ENCODE measurements around the gene FOSL2. TPM values are rescaled to one million over a fixed set of nuclear protein-coding genes. Genes with fewer than 3 reads are reported as not detected.
A peak's percentile ranks its signal among the peaks of the same experiment; 100 is the strongest.

The FOSL2 gene
- total RNA-seq, 1 experiment from 2014 or later, result 4.0 TPM

GRCh38 chr2:28392297-28393113 lies at the start of gene FOSL2 (continued):
- TF ChIP-seq ZNF281 (CRISPR knock-in tag; IDR thresholded peaks at IDR 0.05) (no peak), FOXK1 (CRISPR knock-in tag; IDR thresholded peaks at IDR 0.05) (peak; percentile 86; the same call in 1 of the 2 replicates), ZNF121 (CRISPR knock-in tag; IDR thresholded peaks at IDR 0.05) (no peak), TEAD4 (CRISPR knock-in tag; IDR thresholded peaks at IDR 0.05) (no peak), HMGXB4 (CRISPR knock-in tag; IDR thresholded peaks at IDR 0.05) (peak; percentile 39; the same call in 1 of the 2 replicates), JAZF1 (CRISPR knock-in tag; IDR thresholded peaks at IDR 0.05) (no peak)

- Mint-ChIP-seq H3K36me3 (no peaks in the 10 kb centered on the region), H3K4me3 (no peak overlapping the region), H3K27me3 (ENCODE audit: low read depth) (no peaks in the 10 kb centered on the region), H3K27ac (no peak overlapping the region), H3K9me3 (no peaks in the 10 kb centered on the region), H3K4me1 (peaks cover 24% of the 10 kb centered on the region)
- CTCF ChIA-PET, result no interaction called here
- DNase-seq (ENCODE audit: low spot score) (no peak), ATAC-seq (no peak)
- POLR2A ChIA-PET, result no interaction called here
- no peak for TF ChIP-seq IRF1 (CRISPR knock-in tag; IDR thresholded peaks at IDR 0.05)
- no peak for TF ChIP-seq ZNF512 (CRISPR knock-in tag; IDR thresholded peaks at IDR 0.05; ENCODE audit: borderline replicate concordance)
- no peak for TF ChIP-seq ZNF281 (CRISPR knock-in tag; IDR thresholded peaks at IDR 0.05)
- no peak for TF ChIP-seq MXD4 (CRISPR knock-in tag; IDR thresholded peaks at IDR 0.05; ENCODE audit: borderline replicate concordance)
- no peak for TF ChIP-seq JUN (CRISPR knock-in tag; IDR thresholded peaks at IDR 0.05)
- TF ChIP-seq NR1H2 (CRISPR knock-in tag; IDR thresholded peaks at IDR 0.05), result no peak
- no peak for TF ChIP-seq ELF4 (CRISPR knock-in tag; IDR thresholded peaks at IDR 0.05; ENCODE audit: low read depth)
- TF ChIP-seq RORB (CRISPR knock-in tag; IDR thresholded peaks at IDR 0.05), result no peak
- no peak for TF ChIP-seq USF2 (CRISPR knock-in tag; IDR thresholded peaks at IDR 0.05)
- TF ChIP-seq FOXP4 (CRISPR knock-in tag; IDR thresholded peaks at IDR 0.05), result no peak
- TF ChIP-seq CBFB (CRISPR knock-in tag; IDR thresholded peaks at IDR 0.05; ENCODE audit: low read depth), result no peak
- TF ChIP-seq E2F4 (CRISPR knock-in tag; IDR thresholded peaks at IDR 0.05; ENCODE audit: borderline replicate concordance, low read depth), result no peak
These were observed 49.3 kb upstream of the FOSL2 start for GRCh38 chr2:28343184-28343942.
